ENCODE results near the gene PPWD1.

DNA sequence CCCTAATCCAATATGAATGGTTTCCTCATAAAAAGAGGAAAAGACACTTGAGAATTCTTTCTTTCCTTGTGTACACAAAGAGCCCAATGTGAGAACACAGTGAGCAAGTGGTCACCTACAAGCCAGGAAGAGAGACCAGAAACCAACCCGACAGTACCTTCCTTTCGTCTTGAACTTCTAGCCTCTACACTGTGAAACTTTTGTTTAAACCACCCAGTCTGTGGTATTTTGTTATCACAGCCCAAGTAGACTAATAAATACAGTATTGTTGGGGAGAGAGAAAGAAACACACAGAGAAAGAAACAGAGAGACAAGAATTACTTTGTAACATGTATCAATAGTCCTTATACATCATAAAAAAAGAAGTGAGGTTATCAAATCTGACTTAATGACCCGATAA is 37.4 kb upstream of the PPWD1 start:
- TF ChIP-seq, protein P1, sequence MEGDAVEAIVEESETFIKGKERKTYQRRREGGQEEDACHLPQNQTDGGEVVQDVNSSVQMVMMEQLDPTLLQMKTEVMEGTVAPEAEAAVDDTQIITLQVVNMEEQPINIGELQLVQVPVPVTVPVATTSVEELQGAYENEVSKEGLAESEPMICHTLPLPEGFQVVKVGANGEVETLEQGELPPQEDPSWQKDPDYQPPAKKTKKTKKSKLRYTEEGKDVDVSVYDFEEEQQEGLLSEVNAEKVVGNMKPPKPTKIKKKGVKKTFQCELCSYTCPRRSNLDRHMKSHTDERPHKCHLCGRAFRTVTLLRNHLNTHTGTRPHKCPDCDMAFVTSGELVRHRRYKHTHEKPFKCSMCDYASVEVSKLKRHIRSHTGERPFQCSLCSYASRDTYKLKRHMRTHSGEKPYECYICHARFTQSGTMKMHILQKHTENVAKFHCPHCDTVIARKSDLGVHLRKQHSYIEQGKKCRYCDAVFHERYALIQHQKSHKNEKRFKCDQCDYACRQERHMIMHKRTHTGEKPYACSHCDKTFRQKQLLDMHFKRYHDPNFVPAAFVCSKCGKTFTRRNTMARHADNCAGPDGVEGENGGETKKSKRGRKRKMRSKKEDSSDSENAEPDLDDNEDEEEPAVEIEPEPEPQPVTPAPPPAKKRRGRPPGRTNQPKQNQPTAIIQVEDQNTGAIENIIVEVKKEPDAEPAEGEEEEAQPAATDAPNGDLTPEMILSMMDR (IDR thresholded peaks at IDR 0.05; ENCODE audit: borderline replicate concordance, extremely low read depth, low read length, poor library complexity, severe bottlenecking): no peak
- no peak for TF ChIP-seq EZH2 (IDR thresholded peaks at IDR 0.05; ENCODE audit: borderline replicate concordance, low read depth, low read length, severe bottlenecking)
